Ascending aorta (tissue), 2 donors: ENCODE measurements around the gene PCSK5. TPM values are rescaled to one million over a fixed set of nuclear protein-coding genes. Genes with fewer than 3 reads are reported as not detected.

Experiments used
- DNase-seq, 2 donors: peaks; one replicate each; pipeline ENCODE4 v3.0.0-alpha.2; 2019; ENCODE audit warnings: low spot score in 2 of 2
- H3K27ac ChIP-seq, 2 donors: fragments of 200-600 bp; sonication (generic); one replicate each; pipeline ENCODE4 v1.5.1; 2016 to 2017; ENCODE audit warnings: mild to moderate bottlenecking in 1 of 2
- H3K27me3 ChIP-seq: fragments of 200-600 bp; sonication (generic); one replicate; pipeline ENCODE4 v1.5.1; 2017
- H3K36me3 ChIP-seq, 2 donors: fragments of 200-600 bp; sonication (generic); one replicate each; pipeline ENCODE4 v1.5.1; 2016
- H3K4me1 ChIP-seq, 2 donors: fragments of 200-600 bp; sonication (generic); one replicate each; pipeline ENCODE4 v1.5.1; 2016 to 2017; ENCODE audit warnings: mild to moderate bottlenecking in 1 of 2
- H3K4me3 ChIP-seq, 2 donors: fragments of 200-600 bp; sonication (generic); one replicate each; pipeline ENCODE4 v1.5.1; 2016 to 2017; ENCODE audit warnings: mild to moderate bottlenecking in 1 of 2
- H3K9me3 ChIP-seq, 2 donors: fragments of 200-600 bp; sonication (generic); one replicate each; pipeline ENCODE4 v1.5.1; 2016
- intact Hi-C: fragments of 100-400 bp; cut with DNase I; formaldehyde crosslinking; loops from one replicate; pipeline ENCODE4 v1.15.1; 2023
- total RNA-seq: library from RNA; depleted of rRNA; stranded (reverse); fragments of >200 nt; gene quantifications from one replicate; pipeline ENCODE4 v1.1.0, GENCODE V29; 2016
- TF ChIP-seq, protein P1 (sequence below), 3 experiments: fragments of 200-600 bp in 2 of 3; fragments of 450-650 bp in 1 of 3; sonication (generic) in 2 of 3; IDR thresholded peaks; one replicate each; pipeline ENCODE4 v1.5.1; 2016 to 2019; ENCODE audit warnings: antibody characterized with exemption in 3 of 3, mild to moderate bottlenecking in 1 of 3, moderate library complexity in 1 of 3

Gene PCSK5
- total RNA-seq, 1 donor from 2014 or later: 66.3 TPM

- Histone ChIP-seq H3K4me3 (no peak overlapping the region), H3K27ac (no peak overlapping the region), H3K27me3 (no peaks in the 10 kb centered on the region), H3K36me3 (no peaks in the 10 kb centered on the region), H3K9me3 (no peaks in the 10 kb centered on the region), H3K4me1 (no peaks in the 10 kb centered on the region)
- intact Hi-C loops: no loop called here
- no peak for DNase-seq
- TF ChIP-seq, protein P1, sequence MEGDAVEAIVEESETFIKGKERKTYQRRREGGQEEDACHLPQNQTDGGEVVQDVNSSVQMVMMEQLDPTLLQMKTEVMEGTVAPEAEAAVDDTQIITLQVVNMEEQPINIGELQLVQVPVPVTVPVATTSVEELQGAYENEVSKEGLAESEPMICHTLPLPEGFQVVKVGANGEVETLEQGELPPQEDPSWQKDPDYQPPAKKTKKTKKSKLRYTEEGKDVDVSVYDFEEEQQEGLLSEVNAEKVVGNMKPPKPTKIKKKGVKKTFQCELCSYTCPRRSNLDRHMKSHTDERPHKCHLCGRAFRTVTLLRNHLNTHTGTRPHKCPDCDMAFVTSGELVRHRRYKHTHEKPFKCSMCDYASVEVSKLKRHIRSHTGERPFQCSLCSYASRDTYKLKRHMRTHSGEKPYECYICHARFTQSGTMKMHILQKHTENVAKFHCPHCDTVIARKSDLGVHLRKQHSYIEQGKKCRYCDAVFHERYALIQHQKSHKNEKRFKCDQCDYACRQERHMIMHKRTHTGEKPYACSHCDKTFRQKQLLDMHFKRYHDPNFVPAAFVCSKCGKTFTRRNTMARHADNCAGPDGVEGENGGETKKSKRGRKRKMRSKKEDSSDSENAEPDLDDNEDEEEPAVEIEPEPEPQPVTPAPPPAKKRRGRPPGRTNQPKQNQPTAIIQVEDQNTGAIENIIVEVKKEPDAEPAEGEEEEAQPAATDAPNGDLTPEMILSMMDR (IDR thresholded peaks at IDR 0.05): no peak
Observed at GRCh38 chr9:75876999-75877640, 13.4 kb upstream of the PCSK5 start.

- Histone ChIP-seq H3K27me3 (no peaks in the 10 kb centered on the region), H3K4me1 (no peaks in the 10 kb centered on the region), H3K4me3 (no peak overlapping the region), H3K36me3 (no peaks in the 10 kb centered on the region), H3K27ac (no peak overlapping the region), H3K9me3 (no peaks in the 10 kb centered on the region)
- no peak for DNase-seq
- TF ChIP-seq, protein P1 (IDR thresholded peaks at IDR 0.05): no peak
- intact Hi-C loops: no loop called here
Observed at GRCh38 chr9:75878488-75878860, 12.0 kb upstream of the PCSK5 start.

GRCh38 chr9:75880618-75881017, 9.9 kb upstream of the PCSK5 start:
- intact Hi-C loops: no loop called here
- TF ChIP-seq, protein P1 (IDR thresholded peaks at IDR 0.05): no peak
- H3K4me3 ChIP-seq: no peak overlapping the region
- H3K4me1 ChIP-seq: no peaks in the 10 kb centered on the region
- DNase-seq: no peak
- H3K9me3 ChIP-seq: no peaks in the 10 kb centered on the region
- no peaks in the 10 kb centered on the region for H3K27me3 ChIP-seq
- H3K27ac ChIP-seq: no peak overlapping the region
- H3K36me3 ChIP-seq: no peaks in the 10 kb centered on the region

- no peaks in the 10 kb centered on the region for H3K36me3 ChIP-seq
- TF ChIP-seq, protein P1 (IDR thresholded peaks at IDR 0.05): no peak
- no peaks in the 10 kb centered on the region for H3K27me3 ChIP-seq
- intact Hi-C loops: no loop called here
- H3K4me3 ChIP-seq: no peak overlapping the region
- H3K27ac ChIP-seq: no peak overlapping the region
- no peak for DNase-seq
- H3K9me3 ChIP-seq: no peaks in the 10 kb centered on the region
- no peaks in the 10 kb centered on the region for H3K4me1 ChIP-seq
Observed at GRCh38 chr9:75881761-75882160, 8.7 kb upstream of the PCSK5 start.

GRCh38 chr9:75885652-75886051, 4.8 kb upstream of the PCSK5 start:
- intact Hi-C loops: no loop called here
- H3K27me3 ChIP-seq: no peaks in the 10 kb centered on the region
- H3K36me3 ChIP-seq: no peaks in the 10 kb centered on the region
- no peak overlapping the region for H3K27ac ChIP-seq
- H3K4me1 ChIP-seq: no peaks in the 10 kb centered on the region
- H3K4me3 ChIP-seq: no peak overlapping the region
- no peaks in the 10 kb centered on the region for H3K9me3 ChIP-seq
- no peak for DNase-seq
- TF ChIP-seq, protein P1 (IDR thresholded peaks at IDR 0.05): no peak

DNA sequence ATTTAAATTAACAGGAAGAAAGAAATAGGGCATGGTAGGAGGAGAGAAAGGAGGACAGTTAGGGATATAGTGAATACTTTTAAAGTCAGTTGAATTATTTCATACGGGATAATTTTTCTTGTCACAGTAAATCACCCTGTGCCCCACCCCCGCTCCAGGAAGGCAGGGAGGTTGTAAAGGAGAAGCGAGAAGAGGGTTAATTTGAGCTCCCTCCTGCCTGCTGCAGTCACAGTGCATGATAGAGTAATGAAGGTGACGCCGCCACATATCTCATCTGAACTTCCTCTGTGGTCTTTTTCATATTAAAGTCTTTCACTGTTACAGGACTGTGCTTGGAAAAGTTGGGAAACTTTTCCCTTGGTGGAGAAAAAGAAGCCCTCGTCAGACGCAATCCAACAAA, 896 bp upstream of the PCSK5 start:
- Histone ChIP-seq H3K4me1 (peaks cover 0 to 5% of the 10 kb centered on the region in 2 donors), H3K36me3 (no peaks in the 10 kb centered on the region), H3K4me3 (peak overlapping the region; percentile 72 to 78), H3K27ac (peak overlapping the region; percentile 95 to 97), H3K27me3 (no peaks in the 10 kb centered on the region), H3K9me3 (no peaks in the 10 kb centered on the region)
- DNase-seq: no peak
- TF ChIP-seq, protein P1 (IDR thresholded peaks at IDR 0.05): no peak
- intact Hi-C loops: no loop called here
